ENCODE measurements around the gene LONRF2.
"Not testable (repeated sequence)": the region's sequence is repeated elsewhere in the genome, so short reads cannot be mapped to it uniquely, and the experiment has no call there.

Gene LONRF2

DNA sequence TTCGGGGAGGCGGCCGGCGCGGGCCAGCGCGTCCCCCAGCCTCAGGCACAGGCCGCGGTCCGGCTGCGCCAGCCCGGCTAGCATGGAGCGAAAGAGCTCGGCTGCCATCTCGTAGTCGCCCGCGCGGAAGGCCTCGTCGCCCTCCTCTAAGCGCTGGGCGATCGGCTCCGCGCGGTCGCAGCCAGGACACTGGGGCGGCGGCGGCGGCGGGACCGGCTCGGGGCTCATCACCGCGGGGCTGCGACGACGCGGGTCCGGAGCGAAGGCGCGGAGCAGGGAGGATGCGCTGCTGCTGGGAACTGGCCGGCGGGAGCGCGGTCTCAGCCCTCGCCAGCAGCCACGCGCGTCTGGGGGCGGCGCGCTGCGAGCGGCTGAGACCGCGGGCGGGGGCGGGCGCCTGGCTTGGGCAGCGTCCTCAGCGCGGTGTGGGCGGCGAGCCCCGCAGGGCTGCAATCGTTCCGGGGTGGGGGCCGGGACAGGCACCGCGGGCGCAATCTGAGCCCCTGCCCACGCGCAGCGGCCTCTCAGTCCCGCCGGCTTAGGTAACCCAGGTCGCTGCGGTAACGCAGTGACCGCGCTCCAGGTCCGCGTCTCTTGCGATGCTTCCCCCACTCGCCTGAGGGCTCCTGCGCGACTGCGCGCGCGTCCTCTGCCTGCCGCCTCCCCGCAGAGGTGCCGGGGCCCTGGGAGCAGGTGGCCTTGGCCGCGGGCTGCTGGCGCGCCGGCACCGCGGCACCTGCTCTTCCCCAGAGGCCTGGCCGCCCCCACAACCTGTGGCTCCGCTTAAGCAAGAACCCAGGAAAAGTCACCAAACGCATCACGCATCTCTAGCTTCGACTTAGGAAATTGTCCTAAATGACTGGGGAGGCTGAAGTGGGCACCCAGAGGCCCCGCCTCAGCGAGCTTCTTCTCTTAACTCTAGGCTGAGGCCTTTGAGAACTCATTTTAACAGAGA lies at the start of gene LONRF2:
Gene LONRF2 (minus strand): TSS at position 636 of the 955 bp plus-strand sequence. CDS start 408 bp downstream, at position 228.
- peak; percentile 4 for DNase-seq (ENCODE audit: low spot score)

DNA sequence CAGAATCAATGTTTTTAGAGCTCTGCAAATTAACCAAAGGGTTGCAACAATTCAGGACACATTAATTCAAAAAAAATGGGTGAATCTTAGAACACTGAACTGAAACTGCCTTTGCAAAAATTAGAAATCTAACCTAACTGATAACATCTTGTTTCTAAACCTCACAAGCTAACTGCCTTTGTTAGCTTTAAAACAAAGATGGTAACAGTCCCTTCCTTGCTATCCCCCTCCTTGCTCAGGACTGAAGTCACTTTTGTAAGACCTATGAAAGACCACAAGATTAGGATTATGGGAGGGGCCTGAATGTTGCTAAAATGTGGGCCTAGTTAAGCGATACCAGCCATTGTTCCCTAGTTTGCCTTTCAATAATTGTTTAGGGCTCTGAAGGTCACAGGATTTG lies 44.9 kb upstream of the LONRF2 start:
- peak; percentile 8 for DNase-seq (ENCODE audit: low spot score)

DNA sequence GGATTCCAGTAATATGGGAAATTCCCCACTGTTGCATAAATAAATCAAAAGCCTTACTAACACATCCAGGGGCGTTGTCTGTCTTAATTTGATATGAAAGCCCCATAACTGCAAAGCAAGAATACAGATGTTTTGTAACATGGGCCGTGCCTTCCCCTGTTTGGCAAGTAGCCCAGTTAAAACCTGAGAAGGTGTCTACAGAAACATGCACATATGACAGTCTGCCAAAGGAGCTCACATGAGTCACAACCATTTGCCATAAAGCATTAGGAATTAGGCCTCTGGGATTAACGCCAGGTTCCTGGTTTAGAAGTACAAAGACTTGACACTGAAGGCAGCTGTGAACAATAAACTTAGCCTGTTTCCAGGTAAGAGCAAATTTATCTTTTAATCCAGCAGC lies 43.1 kb upstream of the LONRF2 start:
- no peak for DNase-seq (ENCODE audit: low spot score)

DNA sequence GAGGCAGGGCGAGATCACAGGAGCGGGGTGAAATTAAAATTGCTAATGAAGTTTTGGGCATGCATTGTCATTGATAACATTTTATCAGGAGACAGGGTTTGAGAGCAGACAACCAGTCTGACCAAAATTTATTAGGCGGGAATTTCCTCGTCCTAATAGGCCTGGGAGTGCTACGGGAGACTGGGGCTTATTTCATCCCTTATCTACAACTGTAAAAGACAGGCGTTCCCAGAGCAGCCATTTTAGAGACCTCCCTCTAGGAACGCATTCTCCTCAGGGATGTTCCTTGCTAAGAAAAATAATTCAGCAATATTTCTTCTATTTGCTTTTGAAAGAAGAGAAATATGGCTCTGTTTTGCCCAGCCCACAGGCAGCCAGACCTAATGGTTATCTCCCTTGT lies 40.0 kb upstream of the LONRF2 start:
- DNase-seq (ENCODE audit: low spot score): not testable (repeated sequence)

DNA sequence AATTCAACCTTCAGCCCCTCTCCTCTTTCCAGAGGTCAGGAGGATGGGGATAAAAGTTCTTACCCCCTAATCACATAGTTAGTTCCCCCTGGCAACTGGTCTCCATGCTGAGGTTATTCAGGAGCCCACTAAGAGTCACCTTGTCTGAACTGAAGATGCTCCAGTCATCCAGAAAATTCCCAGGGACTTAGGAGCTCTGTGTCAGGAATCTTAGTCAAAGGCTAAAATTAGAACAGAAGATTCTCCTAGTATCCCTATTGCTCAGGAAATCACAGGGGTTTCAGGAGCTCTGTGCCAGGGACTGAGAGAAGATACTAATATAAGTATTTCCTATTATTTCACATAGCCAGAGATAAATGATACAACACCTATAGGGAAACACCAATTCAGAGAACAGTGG lies 37.3 kb upstream of the LONRF2 start:
- no peak for DNase-seq (ENCODE audit: low spot score)

DNA sequence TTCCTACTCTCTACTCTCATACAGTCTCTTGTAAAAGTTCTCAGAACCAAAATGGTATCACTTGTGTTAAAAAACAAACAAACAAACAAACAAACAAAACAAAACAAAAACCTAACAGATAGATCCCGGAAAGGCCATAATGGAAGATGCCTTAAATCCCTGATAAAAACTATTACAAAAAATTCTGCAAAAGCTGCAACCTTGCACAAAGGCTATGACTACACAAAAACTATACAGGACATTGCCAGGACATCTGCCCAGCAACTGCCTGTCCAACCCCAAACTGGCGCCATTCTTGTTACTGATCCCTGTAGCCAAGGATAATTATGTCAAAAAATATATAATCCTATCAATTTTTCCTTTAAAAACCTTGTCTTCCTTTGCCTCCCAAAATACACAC lies 36.3 kb upstream of the LONRF2 start:
- DNase-seq (ENCODE audit: low spot score): no peak

DNA sequence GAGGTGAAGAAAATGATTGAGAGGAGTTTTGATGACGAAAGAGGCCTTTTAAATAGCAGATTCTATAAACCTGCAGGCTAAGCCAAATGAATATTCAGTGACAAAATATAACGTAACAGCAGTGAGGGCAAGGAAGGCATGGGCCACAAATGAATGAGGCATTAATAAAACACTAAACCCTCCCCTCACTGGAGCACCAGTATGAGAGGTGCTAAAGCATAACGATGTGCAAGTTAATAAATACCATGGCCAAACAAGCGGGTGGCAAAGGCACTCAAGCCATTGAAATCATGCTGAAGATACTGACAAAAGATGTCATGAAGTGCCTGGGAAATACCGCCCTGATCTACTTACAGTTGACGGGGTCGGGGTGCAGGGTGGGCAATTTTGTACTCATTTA lies 30.2 kb upstream of the LONRF2 start:
- no peak for DNase-seq (ENCODE audit: low spot score)

DNA sequence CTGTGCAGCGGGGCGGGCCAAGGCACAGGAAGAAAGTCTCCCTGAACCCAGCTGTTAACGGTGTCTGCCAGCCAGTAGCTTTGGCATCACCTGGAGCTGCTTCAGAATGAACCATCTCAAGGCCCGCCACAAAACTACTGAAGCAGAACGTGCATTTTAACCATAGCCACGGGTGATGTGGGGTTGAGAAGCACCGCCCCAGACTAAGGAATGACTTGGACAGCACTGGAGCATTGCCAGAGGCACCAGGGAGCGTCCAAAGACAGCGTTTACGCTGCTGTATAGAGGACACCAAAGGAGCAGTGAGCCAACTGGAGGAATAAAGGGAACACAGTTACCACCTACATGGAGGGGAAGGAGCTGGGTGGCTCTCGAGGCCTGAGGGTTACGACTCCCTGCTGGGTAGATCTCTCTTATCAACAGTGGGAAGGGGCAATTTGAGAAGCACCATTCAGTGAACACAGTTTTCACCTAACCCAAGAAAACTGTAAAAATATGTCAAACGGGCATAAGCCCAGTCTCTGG lies 28.4 kb upstream of the LONRF2 start:
- no peak for DNase-seq (ENCODE audit: low spot score)

DNA sequence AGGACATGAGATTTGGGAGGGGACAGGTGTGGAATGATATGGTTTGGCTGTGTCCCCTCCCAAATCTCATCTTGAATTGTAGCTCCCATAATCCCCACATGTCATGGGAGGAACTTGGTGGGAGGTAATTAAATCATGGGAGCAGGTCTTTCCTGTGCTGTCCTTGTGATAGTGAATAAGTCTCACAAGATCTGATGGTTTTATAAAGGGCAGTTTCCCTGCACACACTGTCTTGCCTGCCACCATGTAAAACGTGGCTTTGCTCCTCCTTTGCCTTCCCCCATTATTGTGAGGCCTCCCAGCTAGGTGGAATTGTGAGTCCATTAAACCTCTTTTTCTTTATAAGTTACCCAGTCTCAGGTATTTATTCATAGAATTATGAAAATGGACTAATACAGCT lies 22.8 kb upstream of the LONRF2 start:
- not testable (repeated sequence) for DNase-seq (ENCODE audit: low spot score)

DNA sequence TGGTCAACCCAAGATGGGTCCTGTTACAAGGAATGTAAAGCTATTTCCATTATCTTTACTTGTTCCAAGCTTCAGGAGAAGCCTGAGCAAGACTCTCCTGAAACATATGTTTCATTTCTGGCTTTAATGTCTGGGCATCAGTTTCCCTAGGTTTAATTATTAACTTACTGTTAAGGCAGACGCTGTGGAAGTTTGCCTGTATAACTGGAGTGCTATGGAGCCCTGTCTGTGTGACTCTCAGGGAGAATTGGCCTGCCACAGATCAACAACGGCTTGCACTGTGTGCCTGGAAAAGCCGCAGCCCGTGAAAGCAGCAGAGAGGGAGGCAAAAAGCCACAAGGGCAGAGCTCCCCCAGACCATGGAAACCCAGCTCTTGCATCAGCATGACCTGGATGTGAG lies 22.1 kb upstream of the LONRF2 start:
- DNase-seq (ENCODE audit: low spot score): no peak

DNA sequence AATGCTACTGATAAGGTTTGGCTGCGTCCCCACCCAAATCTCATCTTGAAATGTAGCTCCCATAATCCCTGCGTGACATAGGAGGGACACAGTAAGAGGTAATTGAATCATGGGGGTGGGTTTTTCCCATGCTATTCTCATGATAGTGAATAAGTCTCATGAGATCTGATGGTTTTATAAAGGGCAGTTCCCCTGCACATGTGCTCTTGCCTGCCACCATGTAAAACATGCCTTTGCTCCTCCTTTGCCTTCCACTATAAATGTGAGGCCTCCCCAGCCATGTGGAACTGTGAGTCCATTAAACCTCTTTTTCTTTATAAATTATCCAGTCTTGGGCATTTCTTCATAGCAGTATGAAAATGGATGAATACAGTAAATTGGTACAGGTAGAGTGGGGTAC lies 20.2 kb upstream of the LONRF2 start:
- DNase-seq (ENCODE audit: low spot score): not testable (repeated sequence)

DNA sequence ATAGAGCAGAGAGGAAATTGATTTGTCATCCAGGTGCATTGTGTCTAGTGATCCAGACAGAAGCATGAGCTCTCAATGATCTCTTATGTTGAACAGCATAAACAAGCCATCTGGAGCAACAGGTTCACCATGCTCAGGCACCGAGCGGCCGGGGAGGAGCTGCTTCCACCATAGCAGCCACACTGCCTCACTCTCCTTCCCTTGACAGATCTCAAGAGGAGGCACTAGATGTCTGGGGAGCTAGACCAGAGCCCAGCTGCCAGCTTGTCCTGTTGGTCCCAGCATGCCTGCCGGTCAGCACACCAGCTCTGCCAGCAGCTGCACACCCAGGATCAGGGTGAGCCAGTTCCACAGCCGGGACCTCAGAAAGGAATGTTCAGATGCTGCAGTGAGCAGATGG lies 17.5 kb upstream of the LONRF2 start:
- DNase-seq (ENCODE audit: low spot score): no peak

DNA sequence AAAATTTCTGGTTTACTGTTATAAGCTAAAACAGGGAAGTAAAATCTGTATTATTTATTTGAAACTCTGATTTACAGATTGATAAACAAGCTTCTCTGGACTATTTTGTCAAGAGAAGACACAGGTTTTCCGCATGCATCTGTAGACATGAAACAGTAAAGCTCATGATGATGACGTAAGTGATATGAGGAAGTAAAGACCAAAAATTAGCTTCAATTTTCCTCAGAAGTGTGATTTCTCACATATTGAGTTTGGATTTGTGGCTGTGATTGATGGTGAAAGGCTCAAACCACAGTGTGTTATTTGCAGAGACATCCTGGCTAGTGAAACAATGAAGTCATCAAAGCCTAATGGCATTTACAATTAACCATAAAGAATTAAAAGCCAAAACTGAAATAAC lies 12.6 kb upstream of the LONRF2 start:
- DNase-seq (ENCODE audit: low spot score): no peak

DNA sequence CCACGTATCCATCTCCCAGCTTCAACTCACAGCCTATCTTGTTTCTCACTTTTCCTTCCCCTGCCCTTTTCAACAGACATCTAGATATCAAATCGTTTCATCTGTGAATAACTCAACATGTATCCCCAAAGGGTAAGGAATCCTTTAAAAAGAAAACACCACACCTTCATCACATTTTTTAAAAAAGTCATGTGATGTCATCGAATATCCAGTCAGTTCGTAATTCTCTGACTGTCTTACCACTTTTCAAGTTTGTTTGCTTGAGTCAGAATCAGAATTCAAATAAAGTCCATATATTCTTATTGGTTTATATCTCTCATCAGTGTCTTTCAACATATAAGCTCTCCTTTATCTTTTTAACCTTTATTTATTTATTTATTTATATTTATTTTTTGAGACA lies 5.4 kb upstream of the LONRF2 start:
- DNase-seq (ENCODE audit: low spot score): no peak

DNA sequence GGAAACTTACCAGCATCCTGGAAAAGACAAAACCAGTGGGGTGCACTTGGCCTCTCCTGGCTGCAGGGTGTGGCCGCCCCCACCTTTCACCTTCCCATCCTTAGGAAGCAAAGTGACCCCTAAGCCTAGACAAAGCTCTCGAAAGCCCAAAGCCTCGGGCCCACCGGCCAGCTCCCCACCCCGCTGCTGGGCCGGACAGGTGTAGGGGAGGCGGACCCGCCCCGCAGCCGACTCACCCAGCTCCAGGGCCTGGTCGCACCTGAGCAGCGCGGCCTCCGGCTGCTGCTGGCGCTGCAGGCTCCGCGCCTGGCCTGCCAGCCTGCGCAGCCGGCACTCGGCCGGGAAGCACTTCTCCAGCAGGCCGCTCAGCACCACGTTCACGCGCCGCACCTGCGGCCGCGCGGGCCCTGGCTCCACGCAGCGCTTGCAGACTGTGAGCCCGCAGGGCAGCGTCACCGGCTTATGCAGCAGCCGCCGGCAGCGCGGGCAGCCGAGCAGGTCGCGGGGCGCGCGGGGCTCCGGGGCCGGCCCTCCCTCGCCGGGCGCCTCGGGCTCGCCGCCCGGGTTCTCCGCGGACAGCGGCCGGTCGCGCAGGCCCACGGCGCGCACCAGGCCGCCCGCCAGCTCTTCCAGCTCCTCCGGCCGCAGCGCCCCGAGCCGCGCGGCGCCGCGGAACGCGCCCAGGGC lies 979 bp downstream of the LONRF2 start:
- DNase-seq (ENCODE audit: low spot score): peak; percentile 11

DNA sequence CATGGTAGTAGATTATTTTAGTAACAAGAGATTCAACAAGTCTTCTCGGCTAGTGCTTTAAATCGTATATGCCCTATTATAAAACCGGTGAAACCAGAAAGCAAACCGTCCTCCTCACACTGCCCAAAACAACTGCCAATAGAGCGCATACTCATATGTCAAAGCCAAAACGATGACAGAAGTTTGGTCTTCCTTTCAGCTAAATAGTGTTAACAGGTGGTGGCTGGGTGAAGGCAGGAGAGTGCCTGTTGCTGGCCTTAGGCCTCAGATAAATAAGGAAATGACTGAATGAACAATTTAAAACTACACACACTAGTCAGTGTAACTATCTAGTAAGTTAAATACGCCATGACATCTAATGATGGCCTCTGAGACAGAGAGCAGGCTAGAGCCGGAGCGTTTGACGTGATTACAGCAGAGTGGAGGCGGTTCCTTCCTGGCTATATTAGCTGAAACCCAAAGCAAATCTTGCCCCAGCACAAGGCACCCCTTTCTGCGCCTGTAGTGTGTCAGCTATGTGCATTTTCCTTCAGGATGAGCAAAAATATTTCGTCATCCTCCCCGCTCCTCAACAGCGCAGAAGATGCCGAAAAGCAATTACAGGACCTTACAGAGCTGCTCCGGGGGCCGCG lies 1.6 kb downstream of the LONRF2 start:
- no peak for DNase-seq (ENCODE audit: low spot score)

DNA sequence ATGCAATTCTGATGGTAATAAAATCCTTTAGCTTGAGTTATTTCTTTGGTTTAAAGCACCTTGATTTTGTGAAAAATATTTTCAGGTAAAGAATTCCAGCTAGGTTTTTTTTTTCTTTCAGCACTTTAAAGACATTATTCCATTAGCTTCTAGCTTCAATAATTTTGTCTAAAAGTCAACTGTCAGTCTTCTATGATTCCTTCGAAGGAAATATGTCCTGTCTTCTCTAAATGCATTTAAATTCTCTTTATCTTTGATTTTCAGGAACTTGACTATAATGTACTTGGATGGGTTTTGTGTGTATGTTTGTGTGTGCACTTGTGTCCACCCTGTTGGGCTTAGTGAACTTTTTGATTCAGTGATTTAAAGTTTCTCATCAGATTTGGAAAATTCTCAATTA lies 4.7 kb downstream of the LONRF2 start:
- DNase-seq (ENCODE audit: low spot score): no peak

DNA sequence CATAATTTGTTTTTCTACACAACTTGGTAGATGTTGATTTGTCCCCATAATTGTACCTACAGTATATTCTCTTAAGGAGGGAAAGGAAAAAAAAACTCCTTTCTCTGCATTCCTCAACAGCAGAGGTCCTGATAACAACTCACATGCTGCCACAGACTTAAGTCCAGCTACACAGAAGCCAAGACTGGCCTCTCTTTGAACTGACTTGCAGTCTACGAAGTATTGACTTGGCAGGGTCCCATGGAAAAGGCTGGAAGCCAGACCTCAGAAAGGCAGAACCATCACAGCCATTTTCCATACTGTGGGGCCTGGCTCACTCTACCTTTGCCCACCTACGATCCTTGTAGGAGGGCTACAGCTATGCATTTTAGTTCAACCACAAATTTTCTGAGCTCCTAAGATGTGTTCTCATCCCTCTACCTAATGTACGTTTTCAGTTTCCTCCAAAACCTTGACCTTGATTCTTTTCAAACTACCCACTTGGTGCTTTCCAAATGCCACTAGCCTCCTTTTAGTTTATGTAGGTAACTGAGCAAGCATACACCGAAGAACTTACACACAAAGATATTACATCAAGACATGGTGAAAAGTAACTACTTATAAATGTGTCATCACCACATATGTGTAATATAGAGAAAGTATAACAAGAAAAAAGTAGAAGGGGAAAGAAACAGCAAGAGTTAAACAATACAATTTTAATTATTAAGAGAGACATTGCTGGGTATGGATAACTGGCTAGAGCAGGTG lies 12.2 kb downstream of the LONRF2 start:
- DNase-seq (ENCODE audit: low spot score): no peak

DNA sequence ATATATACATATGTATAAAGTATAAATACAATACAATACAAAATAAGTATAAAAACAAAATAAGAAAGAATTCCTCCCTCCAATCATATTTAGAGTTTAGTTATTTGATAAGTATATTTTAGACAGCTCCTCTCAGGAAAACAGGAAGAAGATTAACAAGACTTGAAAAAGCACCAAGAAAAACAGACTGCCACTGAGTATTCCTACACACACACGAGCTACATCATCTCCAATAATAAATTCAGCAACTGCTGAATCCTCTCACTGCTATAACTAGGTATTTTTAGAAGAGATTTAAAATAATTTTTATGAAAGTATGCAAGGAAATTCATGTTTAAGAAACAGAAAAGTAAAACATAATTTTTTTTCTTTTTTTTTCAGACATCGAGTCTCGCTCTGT lies 13.0 kb downstream of the LONRF2 start:
- no peak for DNase-seq (ENCODE audit: low spot score)

DNA sequence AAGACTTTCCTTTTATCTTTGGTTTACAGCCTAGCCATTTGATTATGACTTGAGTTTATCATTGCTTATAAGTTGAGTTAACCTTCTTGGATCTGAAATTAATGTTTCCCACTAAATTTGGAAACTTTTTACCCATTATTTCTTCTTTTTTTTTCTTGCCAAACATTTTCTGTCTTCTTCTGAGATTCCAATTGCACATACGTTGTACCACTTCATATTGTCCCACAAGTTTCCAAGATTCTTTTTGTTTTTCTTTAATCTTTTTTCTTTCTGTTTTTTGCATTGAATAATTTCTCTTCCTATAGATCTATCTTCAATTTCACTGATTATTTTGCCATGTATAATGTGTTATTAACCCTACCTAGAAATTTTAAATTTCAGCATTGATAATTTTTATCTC lies 18.6 kb downstream of the LONRF2 start:
- DNase-seq (ENCODE audit: low spot score): no peak

DNA sequence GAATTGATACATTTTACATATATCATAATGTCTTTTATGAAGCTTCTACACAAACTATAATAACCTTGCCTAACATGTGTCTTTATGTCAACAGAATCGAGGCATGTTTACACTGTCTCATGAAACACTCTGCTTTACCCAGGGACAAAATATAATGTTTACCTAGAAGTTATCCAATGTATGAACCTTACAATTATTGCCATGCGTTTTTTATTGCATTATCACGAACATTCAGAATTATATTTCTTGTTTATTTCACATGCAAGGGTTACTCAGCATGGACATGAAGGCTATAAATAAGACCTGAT lies 19.8 kb downstream of the LONRF2 start:
- no peak for DNase-seq (ENCODE audit: low spot score)

Measured in activated CD4-positive, alpha-beta T cell treated with anti-CD3 and anti-CD28 coated beads, Interleukin-2, Interleukin-4, amounts not matched to agents 100 ng/mL and 50 ng/mL, durations not matched to agents 16 hours and 8 hours (primary cell).